Renal cortex interstitium (tissue), 11 donors: Measurements from ENCODE around the gene RNF175. TPM values are rescaled to one million over a fixed set of nuclear protein-coding genes. Genes with fewer than 3 reads are reported as not detected.
"Not testable (repeated sequence)": the region's sequence is repeated elsewhere in the genome, so short reads cannot be mapped to it uniquely, and the experiment has no call there.

Experiments
- DNase-seq, 11 donors: peaks; one replicate each; pipeline ENCODE4 v3.0.0-alpha.2; 2013; ENCODE audit warnings: low read depth in 9 of 11, low spot score in 4 of 11; ENCODE audit errors: extremely low read depth in 1 of 11
- polyA plus RNA-seq, 3 donors: library from polyadenylated mRNA; unstranded; fragments of 120-200 nt; gene quantifications; one replicate each; pipeline ENCODE4 v1.2.1, GENCODE V29; 2013; ENCODE audit not compliant: insufficient read length in 3 of 3

Gene RNF175
- polyA plus RNA-seq, 3 donors = 5.2 to 6.0 (median 5.9) TPM

DNA sequence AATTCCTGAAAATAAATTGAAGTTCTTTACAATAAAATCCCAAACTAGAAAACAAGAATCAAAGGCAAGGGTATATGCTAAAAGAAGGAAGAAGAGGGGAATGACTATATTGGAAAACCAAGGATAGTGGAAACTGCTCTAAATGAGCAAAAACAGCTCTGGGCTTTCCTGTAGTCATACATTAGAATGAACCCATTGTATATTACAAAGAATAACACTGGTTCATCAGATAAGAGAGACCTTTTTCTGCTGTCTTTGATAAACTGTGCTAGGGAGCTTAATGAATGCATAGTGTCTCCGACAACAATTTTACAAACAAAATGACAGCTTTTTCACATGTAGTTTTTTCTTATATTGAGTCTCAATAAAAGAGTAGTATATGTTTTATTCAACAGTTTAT lies 49.1 kb downstream of the RNF175 start:
- DNase-seq = no peak

DNA sequence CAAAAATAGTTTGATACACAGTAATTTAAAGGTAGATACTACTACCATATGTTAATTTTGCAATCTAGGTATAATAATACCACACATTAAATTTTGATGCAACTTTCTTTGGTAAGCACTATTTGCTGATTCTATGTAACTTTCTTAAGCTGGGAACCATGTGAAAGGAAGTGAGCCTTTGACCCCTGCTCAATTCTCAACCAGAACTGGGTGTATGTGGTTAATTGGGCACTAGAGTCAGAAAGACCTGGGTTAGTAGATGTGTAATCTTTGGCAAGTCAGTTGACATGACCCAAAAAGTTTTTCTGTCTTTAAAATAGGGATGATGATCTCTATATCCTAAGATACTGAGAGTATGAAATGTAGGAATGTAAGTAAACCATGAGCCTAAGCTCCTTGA lies 53.3 kb downstream of the RNF175 start:
- DNase-seq = no peak

DNA sequence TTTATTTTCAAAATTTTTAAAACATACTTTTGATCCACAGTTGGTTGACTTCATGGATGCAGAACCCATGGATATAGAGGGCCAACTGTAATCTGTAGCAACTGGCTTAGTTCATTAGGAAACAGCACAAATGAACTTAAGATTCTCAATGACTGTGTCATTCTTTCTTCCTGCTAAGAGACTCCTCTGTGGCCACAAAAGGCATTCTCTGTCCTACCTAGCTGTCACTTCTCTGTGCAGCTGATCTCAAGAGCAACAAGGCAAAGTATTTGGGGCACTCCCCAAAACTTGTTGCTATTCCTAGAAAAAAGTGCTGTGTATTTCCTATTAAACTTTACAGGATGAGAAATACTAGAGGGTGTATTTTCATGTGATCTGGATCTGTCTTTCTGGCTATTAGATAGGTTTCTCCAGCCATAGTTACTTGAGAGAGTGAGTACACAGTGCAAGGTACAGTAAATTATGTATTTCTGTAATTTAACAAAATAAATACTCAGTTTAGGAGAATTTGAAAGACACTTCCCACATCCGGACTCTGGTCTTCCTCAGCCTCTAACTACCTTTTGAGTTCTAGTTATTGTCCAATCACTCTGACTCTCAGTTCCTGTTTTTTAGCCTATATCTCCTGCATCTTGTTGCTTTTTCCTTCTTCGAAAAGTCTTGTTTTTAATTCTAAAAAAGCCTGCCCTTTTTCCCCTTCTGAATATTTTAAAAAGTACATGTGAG lies 53.9 kb downstream of the RNF175 start:
- DNase-seq = no peak

DNA sequence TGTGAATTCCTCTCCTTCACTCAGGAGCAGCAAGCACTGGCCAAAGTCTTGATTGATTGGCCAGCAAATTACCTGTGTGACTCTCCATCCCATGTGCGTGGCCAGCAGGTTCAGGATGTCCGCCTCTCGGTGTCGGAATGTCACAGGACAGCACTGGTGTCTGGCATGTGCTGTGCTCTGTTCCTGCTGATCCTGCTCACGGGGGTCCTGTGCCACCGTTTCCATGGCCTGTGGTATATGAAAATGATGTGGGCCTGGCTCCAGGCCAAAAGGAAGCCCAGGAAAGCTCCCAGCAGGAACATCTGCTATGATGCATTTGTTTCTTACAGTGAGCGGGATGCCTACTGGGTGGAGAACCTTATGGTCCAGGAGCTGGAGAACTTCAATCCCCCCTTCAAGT lies 55.3 kb downstream of the RNF175 start:
- no peak for DNase-seq

DNA sequence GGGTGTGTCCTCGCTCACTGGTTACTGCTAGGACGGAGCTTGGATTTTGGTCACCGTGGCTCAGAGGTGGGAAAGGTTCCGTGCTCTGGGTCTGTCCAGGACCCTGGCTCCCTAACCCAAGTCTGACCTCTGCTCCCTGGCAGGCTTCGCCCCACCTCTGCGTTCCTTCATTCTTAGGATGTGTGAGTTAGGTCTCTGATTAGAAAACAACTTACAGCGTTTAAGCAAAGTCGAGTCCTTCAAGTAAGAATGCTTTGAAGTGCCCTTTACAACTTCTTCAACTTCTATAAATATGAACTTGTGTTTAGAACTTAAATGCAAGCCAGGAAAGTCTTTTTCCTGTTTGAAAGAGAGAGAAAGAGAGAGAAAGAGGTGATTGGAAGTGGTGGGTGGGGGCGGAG lies 74.9 kb downstream of the RNF175 start:
- DNase-seq = peak in 1 of 11 donors; percentile 8

DNA sequence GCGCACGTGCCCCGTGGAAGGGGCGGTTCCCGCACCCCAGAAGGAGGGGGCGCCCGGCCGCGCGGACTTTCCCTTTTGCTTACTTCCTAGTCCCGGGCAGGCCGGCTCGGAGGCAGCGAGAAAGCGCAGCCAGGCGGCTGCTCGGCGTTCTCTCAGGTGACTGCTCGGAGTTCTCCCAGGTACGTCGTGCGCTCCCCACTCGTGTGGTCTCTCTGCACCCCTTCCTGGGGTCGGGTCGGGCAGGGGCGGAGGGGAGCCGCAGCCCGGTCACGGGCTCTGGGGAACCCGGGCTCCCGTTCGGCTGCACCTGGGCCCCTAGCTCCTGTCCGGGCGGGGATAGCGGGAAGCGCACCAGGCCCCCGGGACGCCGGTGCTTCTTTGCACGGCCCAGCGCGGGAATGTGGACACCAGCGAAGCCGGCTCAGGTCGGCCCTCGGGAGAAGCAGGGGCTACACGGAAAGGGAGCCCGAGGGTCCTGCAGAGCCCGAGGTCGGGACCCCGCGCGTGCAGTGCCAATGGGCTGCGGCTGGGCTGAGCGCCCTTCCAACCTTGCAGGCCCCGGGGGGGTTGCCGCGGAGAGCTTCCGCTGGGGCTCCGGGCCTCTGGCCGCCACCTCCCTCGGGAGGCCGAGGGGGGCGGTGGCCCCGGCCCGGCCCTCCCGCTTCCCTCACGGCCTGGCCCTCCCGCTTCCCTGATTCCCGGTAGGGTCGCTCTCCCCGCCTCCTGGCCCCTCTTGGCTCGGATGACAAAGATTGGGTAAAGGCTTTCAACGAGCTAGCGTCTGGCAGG lies 75.4 kb downstream of the RNF175 start, which contains the start of gene TLR2:
Gene TLR2, plus strand, starts transcription at position 99 of the 789 bp plus-strand sequence. CDS start 18,628 bp downstream, outside the sequence.
- DNase-seq = peak in 9 of 11 donors; percentile 25 to 60 (median 43)

DNA sequence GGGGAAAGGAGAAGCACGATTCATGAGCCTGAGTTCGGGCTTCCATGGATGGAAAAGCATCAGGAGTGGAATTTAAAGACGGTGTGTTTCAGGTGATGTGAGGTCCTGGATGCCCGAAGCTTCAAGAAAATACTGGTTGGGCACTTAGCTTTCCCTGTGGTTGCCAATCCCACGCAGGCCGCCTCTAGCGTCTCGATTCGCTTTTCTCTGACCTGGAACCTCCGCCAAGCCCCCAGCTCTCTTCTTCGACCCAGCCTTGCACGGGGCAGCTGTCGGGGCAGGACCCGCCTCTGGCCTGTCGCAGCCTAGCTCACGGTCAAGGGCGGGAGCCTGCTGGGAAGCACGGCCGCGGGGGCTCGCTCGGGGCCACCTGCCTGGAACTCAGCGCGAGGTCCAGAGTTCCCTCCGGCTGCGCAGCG lies 76.1 kb downstream of the RNF175 start:
- DNase-seq = peak in 1 of 11 donors; percentile 0

DNA sequence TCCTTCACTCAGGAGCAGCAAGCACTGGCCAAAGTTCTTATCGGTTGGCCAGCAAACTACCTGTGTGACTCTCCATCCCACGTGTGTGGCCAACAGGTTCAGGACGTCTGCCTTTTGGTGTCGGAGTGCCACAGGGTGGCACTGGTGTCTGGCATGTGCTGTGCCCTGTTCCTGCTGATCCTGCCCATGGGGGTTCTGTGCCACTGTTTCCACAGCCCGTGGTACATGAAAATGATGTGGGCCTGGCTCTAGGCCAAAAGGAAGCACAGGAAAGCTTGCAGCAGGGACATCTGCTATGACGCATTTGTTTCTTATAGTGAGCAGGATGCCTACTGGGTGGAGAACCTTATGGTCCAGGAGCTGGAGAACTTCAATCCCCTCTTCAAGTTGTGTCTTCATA lies 80.3 kb downstream of the RNF175 start:
- DNase-seq = no peak

DNA sequence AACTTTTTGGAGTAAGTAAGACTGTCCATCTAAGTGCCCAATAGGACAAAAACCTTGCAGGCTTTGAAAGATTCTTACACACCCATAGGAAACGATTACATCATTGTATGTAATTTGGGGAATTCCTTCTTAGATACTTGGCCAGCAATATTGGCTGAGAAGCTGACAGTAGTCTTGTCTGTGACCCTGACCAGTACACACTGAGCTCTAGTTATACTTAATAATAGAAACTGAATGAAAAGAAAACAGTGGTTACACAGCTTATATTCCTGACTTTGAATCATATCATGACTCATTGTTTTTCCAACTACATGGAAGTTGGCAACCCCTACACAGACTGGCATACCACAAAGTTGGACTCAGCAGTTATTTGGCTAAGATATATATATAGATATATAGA lies 82.8 kb downstream of the RNF175 start:
- DNase-seq = no peak

DNA sequence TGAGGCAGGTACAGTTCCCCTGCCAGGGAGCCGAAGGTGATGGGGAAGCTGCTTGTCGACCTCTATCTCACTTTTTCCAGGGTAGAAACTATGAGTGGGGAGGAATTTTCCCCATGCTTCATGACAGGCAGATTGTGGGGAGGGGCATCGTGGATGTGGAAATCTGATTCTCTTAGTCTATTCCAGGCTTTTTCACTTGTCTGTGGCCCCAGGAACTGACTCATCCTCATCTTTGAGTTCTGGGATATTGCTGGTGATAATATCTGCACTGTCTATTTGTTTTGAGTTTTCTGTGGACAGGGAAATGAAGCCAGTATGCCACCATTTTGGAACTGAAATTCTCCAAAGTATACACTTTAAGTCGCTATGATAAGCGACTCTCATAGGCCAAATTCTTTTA lies 83.3 kb downstream of the RNF175 start:
- DNase-seq = no peak

DNA sequence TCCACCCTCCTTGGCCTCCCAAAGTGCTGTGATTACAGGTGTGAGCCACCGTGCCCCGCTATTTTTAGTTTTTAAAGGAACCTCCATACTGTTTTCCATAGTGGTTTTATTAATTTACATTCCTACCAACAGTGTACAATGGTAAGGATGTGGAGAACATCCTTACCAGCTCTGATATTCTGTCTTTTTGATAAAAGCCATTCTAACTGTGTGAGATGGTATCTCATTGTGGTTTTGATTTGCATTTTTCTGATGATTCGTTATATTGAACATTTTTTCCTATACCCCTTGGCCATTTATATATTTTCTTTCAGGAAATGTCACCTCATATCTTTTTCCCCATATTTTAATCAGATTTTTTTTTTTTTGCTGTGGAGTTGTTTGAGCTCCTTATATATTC lies 90.0 kb downstream of the RNF175 start:
- no peak for DNase-seq

DNA sequence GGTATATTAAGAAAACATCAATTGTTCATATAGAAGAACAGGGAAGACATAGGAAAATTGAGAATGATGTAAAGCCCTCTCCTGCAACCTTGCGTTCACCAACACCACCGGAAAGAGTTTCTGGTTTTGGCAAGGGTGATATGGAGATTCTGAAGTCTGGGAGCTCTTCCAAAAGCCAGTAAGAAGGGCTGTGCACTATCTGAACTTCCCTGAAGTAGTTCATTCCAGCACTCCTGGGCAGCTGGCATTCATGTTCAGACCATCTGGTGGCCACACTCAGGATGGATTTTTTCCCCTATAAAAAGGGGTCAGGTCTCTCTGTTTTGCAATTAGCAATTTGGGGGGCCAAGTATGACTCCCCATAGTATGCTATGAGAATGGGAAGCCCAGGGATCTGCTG lies 91.2 kb downstream of the RNF175 start:
- no peak for DNase-seq

DNA sequence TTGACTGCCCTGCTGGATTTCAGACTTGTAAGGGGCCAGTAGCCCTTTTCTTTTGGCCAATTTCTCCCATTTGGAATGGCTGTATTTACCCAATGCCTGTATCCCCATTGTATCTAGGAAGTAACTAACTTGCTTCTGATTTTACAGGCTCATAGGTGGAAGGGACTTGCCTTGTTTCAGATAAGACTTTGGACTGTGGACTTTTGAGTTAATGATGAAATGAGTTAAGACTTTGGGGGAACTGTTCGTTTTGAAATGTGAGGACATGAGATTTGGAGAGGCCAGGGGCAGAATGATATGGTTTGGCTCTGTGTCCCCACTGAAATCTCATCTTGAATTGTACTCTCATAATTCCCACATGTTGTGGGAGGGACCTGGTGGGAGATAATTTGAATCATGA lies 93.3 kb downstream of the RNF175 start:
- DNase-seq = not testable (repeated sequence)

DNA sequence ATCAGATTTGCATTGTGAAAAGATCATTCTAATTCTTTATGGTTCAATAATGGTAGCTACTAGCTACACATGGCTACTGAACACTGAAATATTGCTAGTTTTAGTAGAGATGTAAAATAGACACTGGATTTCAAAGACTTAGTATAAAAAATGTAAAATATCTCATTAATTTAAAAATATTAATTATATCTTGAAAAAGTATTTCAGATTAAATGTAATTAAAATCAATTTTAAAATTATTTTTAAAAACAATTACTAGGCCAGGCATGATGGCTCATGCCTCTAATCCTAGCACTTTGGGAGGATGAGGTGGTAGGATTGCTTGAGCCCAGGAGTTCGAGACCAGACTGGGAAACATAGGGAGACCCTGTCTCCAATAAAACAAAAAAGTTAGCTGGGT lies 96.2 kb downstream of the RNF175 start:
- DNase-seq = no peak

DNA sequence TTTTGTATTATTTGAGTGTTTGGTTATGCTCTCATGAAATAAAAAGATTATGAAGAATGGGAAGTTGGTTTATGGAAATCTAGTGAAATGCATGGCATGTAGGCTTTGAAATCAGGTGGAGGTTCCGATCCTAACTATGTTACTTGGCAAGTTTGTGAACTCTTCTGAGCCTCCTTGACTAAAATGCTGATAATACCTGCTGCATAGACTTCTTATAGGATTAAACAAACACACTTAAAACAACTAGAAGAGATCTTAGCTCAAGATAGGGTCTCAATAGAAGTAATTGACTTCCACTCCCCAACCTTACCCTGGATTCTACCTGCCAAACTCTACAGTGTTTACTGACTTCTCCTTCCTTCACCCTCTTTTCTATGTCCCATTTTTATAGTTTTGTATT lies 97.9 kb downstream of the RNF175 start:
- DNase-seq = no peak

DNA sequence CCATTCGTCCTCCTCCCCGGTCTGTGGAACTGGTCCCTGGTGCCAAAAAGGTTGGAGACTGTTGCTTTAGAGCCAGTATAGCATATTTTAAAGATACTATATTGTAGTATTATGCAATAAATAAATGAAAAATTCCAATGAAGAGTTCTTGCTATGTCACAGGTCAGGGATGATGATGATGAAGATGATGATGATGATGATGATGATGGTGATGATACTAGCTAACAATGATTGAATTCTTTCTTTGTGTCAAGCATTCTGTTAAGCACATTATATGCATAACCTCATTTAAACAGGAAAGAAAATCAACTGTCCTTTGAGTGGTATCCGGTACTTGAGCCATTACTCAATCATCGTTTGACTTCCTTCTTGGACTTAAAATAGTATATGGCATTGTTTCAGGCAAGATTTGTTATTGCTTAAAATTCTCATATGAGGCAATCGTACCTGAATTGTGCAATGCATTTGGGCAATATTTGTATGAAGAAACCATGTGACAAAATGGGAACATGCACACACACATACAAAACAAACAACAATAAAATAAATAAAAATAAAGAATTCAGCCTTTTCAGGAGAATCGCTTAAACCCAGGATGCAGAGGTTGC lies 98.5 kb downstream of the RNF175 start:
- DNase-seq = no peak
